Parathyroid adenoma (tissue), 2 donors: ENCODE measurements around the gene PLXNB2.

Experiments used
- H2AFZ ChIP-seq: fragments of 300-600 bp; sonication (generic); one replicate; pipeline ENCODE4 v1.7.0; 2017; ENCODE audit warnings: antibody characterized with exemption, mild to moderate bottlenecking
- H3K27ac ChIP-seq: fragments of 300-600 bp; sonication (generic); one replicate; pipeline ENCODE4 v1.7.0; 2017
- H3K27me3 ChIP-seq: fragments of 300-600 bp; sonication (generic); one replicate; pipeline ENCODE4 v1.7.0; 2017; ENCODE audit warnings: low read length; ENCODE audit not compliant: control insufficient read depth, insufficient read depth
- H3K36me3 ChIP-seq: fragments of 300-600 bp; sonication (generic); one replicate; pipeline ENCODE4 v1.7.0; 2017; ENCODE audit warnings: low read length; ENCODE audit not compliant: control insufficient read depth, insufficient read depth
- H3K4me1 ChIP-seq: fragments of 300-600 bp; sonication (generic); one replicate; pipeline ENCODE4 v1.7.0; 2017; ENCODE audit warnings: control low read depth
- H3K4me2 ChIP-seq: fragments of 300-600 bp; sonication (generic); one replicate; pipeline ENCODE4 v1.7.0; 2017; ENCODE audit warnings: low read length
- H3K4me3 ChIP-seq: fragments of 300-600 bp; sonication (generic); one replicate; pipeline ENCODE4 v1.7.0; 2017; ENCODE audit warnings: low read depth, low read length
- H3K79me2 ChIP-seq: fragments of 300-600 bp; sonication (generic); one replicate; pipeline ENCODE4 v1.7.0; 2017; ENCODE audit warnings: control low read depth
- H3K9ac ChIP-seq: fragments of 300-600 bp; sonication (generic); one replicate; pipeline ENCODE4 v1.7.0; 2017; ENCODE audit warnings: mild to moderate bottlenecking
- H3K9me3 ChIP-seq: fragments of 300-600 bp; sonication (generic); one replicate; pipeline ENCODE4 v1.7.0; 2017; ENCODE audit warnings: low read length; ENCODE audit not compliant: control insufficient read depth
- TF ChIP-seq, protein P1 (sequence below): fragments of 300-600 bp; sonication (generic); IDR thresholded peaks from one replicate; pipeline ENCODE4 v1.7.0; 2017; ENCODE audit warnings: antibody characterized with exemption, mild to moderate bottlenecking
- donor health status: primary hyperparathyroidism.

PLXNB2 gene

DNA sequence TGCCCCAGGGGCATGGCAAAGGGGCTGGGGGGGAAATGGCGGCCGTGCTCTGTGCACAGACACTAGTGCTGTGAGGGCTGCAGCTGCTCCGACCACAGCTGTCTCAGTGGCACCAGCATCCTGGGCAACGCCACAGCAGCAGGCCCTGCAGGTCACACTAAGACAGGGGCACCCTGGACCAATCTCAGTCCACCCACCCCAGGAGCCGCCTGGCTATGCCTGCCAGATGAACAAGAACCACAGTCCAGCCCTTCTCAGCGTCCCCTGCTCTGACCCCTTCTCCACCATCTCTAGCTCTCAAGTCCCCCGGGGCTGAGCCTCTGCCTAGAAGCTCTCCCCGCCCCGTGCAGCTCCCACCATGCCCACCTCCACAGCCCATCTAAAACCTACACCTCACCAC, 79.1 kb downstream of the PLXNB2 start:
- TF ChIP-seq, protein P1, sequence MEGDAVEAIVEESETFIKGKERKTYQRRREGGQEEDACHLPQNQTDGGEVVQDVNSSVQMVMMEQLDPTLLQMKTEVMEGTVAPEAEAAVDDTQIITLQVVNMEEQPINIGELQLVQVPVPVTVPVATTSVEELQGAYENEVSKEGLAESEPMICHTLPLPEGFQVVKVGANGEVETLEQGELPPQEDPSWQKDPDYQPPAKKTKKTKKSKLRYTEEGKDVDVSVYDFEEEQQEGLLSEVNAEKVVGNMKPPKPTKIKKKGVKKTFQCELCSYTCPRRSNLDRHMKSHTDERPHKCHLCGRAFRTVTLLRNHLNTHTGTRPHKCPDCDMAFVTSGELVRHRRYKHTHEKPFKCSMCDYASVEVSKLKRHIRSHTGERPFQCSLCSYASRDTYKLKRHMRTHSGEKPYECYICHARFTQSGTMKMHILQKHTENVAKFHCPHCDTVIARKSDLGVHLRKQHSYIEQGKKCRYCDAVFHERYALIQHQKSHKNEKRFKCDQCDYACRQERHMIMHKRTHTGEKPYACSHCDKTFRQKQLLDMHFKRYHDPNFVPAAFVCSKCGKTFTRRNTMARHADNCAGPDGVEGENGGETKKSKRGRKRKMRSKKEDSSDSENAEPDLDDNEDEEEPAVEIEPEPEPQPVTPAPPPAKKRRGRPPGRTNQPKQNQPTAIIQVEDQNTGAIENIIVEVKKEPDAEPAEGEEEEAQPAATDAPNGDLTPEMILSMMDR = no peak
- H3K9ac ChIP-seq = no peak overlapping the region
- H3K9me3 ChIP-seq = no peaks in the 10 kb centered on the region
- H3K36me3 ChIP-seq = no peaks in the 10 kb centered on the region
- H3K27me3 ChIP-seq = no peaks in the 10 kb centered on the region
- no peak overlapping the region for H3K4me3 ChIP-seq
- H3K79me2 ChIP-seq = peaks cover 2% of the 10 kb centered on the region
- H3K27ac ChIP-seq = no peak overlapping the region
- no peak overlapping the region for H2AFZ ChIP-seq
- no peak overlapping the region for H3K4me2 ChIP-seq
- no peaks in the 10 kb centered on the region for H3K4me1 ChIP-seq

DNA sequence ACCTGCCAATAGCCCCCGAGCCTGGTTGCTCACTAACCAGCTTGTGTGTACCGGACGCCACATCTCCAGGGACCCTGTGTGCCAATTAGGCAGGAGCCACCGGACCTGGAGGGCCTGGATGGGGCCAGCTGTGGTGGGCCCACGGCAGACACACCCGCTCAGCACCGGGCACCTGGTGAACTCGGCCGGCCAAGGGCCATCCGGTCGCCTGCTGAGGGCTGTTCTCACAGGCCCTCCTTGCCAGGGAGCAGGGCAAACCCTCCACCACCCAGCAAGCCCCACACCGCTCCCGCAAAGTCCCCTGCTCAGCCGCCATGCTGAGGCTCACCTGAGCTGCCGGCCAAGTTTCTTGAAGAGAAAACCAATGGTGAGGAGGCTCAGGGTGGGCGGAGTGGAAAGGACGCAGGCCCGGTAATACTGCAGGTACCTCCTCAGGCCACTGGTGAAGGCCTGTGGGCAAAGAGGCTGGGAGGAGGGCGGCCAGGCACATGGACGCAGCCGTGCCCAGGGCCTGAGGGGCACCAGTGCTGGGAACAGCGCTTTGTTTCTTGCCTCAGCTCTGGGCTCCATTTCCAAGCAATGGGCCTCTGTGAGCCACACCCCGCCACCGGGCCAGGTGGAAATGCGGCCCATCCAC, 79.7 kb downstream of the PLXNB2 start:
- H3K9ac ChIP-seq = no peak overlapping the region
- no peak overlapping the region for H3K27ac ChIP-seq
- no peaks in the 10 kb centered on the region for H3K4me1 ChIP-seq
- peaks cover 2% of the 10 kb centered on the region for H3K79me2 ChIP-seq
- H3K9me3 ChIP-seq = no peaks in the 10 kb centered on the region
- no peak overlapping the region for H3K4me2 ChIP-seq
- no peaks in the 10 kb centered on the region for H3K27me3 ChIP-seq
- no peak overlapping the region for H3K4me3 ChIP-seq
- H3K36me3 ChIP-seq = no peaks in the 10 kb centered on the region
- H2AFZ ChIP-seq = no peak overlapping the region
- TF ChIP-seq, protein P1 = no peak

DNA sequence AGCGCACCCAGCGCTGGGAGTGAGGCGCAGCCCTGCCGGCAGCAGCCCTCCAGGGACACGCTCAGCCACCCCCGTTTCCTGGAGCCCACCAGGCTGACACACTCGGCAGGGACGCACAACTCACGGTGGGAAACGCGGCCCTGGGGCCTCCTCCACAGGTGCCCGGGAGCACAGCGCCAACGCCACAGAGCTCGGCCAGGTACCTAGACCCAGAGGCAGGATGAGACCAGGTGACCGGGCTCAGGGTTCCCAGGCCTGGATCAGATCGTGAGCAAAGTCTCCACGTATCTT, 80.6 kb downstream of the PLXNB2 start:
- Histone ChIP-seq H3K36me3 (no peaks in the 10 kb centered on the region), H3K4me2 (no peak overlapping the region), H3K27ac (no peak overlapping the region), H3K27me3 (no peaks in the 10 kb centered on the region), H2AFZ (no peak overlapping the region), H3K4me1 (no peaks in the 10 kb centered on the region), H3K79me2 (peaks cover 2% of the 10 kb centered on the region), H3K9ac (no peak overlapping the region), H3K4me3 (no peak overlapping the region), H3K9me3 (no peaks in the 10 kb centered on the region)
- TF ChIP-seq, protein P1 = no peak

DNA sequence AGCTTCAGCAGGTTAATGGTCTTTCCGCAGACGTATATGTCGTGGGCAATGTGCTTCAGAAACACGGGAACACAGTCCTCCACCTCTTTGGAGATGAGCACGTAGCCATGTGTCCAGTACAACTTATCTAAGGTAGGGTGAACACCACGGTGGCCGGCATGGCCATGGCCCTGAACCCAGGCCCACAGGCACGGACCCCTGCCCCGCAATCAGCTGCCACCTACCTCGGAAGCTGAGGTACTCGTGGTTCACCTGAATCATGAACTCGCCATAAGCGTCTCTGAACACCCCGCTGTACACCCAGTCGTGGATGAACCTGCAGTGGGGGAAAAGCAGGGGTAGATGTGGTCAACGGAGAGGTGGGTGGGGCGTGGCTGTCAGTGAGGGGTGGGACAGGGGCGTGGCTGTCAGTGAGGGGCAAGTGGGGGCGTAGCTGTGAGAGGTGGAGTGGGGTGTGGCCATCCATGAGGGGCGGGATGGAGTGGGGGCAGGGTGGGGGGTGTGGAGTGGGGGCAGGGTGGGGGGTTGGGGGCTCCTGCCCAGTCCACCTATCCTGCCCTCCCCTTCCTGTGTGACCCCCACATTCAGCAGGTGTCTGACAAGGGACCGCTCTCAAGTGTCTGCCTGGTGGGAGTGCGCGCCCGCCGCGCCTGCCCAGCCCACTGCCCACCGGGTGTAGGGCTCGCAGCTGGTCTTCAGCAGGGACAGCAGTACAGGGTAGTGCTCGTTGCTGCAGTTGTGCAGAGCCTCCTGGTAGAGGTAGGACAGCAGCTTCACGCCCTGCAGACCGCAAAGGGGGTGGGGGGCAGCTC, 81.2 kb downstream of the PLXNB2 start:
- H3K4me3 ChIP-seq = no peak overlapping the region
- H3K27me3 ChIP-seq = no peaks in the 10 kb centered on the region
- H3K9me3 ChIP-seq = no peaks in the 10 kb centered on the region
- H3K4me1 ChIP-seq = no peaks in the 10 kb centered on the region
- TF ChIP-seq, protein P1 = no peak
- H3K4me2 ChIP-seq = no peak overlapping the region
- H3K79me2 ChIP-seq = peaks cover 2% of the 10 kb centered on the region
- H3K36me3 ChIP-seq = no peaks in the 10 kb centered on the region
- H3K9ac ChIP-seq = no peak overlapping the region
- H3K27ac ChIP-seq = no peak overlapping the region
- H2AFZ ChIP-seq = no peak overlapping the region
